ENCODE results near the gene ZFHX3.

The ZFHX3 gene

DNA sequence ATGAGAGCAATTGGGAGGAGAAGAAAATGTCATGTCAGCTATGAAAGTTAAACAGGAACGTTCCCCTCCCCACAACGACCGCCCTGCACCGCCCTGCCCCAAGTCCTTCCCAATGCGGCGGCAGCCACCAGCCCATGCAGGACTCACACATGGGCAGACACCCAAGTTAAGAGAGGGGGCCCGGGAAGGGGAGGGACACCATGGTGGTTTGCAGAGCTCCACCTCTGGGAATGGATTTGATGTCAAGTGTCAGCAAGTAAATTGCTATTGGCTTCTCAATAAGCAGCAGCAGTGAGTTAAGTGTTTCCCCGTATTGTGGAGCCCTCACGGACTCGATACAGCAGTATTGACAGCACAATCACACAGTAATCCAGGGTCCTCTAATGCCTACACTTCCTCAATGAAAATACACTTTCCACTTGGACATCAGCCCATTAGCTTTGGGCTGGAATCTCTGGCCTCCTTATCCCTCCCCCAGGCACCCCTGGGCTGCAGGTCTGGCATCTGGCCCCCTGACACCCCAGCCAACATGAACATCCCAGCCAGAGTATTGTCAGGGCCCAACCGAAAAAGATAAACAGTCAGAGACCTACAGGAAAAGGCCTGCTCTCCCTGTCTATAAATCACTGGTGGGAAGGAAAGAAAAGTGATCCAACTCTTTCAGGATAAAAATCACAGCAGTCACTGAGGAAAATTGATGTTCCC lies 22.6 kb downstream of the ZFHX3 start:
- H3K27me3 Mint-ChIP-seq, result no peaks in the 10 kb centered on the region
- no peaks in the 10 kb centered on the region for H3K36me3 Mint-ChIP-seq

DNA sequence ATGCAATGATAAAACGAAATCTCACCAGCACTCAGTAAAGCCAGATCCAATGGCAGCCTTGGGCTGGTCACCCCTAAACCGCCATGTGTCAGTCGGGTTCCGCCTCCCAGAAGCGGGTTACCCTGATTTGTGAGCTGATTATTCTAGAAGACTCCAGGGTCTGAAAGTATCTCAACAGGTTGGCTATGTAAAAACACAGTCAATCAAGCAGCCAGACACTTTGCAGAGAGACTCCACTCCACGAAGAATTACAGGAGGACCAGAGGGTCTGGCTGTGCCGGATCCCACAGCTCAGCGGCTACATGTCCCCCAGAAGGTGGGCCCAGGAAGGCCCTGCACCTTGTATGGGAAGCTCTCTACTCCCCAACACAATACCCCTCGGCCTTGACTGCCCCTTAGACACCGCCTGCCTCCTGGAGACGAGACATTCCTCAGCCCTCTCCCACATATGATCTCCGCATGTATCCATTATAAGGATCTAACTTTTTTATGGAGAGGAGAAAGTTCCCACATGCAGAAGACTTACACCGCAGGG lies 23.3 kb downstream of the ZFHX3 start:
- no peak overlapping the region for H3K4me3 Mint-ChIP-seq
- no peaks in the 10 kb centered on the region for H3K9me3 Mint-ChIP-seq
- no peaks in the 10 kb centered on the region for H3K36me3 Mint-ChIP-seq
- H3K27ac Mint-ChIP-seq, result no peak overlapping the region
- H3K4me1 Mint-ChIP-seq, result no peaks in the 10 kb centered on the region
- no peaks in the 10 kb centered on the region for H3K27me3 Mint-ChIP-seq

More for the DNA sequence above, 22.6 kb downstream of the ZFHX3 start:
- no peaks in the 10 kb centered on the region for H3K4me1 Mint-ChIP-seq
- no peaks in the 10 kb centered on the region for H3K9me3 Mint-ChIP-seq
- no peak overlapping the region for H3K4me3 Mint-ChIP-seq
- no peak overlapping the region for H3K27ac Mint-ChIP-seq

DNA sequence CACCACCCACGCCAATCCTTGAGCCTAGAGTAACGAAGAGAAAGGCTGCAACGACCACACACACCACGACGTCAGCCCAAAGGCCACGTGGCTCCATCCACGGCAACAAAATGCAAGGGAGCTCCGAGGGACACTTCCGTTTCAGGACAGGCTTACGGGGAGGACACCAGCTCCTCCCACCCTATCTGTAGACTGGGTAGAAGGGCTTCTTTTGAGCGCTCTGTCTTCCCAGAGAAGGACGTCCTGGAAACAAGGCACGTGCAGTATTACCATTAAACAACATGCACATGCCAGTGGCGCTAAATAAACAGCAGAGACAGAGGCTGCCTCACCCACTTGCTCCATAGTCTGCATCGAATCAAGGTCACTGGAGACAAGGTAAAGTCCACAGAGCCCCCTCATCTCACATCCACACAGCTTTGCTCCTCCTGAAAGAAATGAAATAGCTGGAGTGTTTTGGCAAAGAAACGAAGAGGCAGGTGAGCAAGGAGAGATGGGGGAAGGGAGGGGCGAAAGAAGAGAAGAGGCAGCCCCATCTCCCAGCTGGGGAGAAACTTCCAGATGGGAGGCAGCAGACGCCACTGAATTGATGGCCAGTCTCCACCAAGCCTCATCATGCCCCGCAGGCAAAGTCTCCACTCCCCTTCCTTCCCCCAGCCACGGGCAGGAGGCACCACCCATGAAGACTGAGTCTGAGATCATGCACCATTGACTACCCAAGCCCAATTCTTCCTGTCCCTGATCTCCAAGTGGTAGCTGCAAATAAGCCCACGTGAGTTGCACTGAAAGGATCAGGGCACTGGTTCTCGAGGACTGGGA lies 24.0 kb downstream of the ZFHX3 start:
- H3K4me3 Mint-ChIP-seq, result no peak overlapping the region
- no peaks in the 10 kb centered on the region for H3K36me3 Mint-ChIP-seq
- H3K27ac Mint-ChIP-seq, result no peak overlapping the region
- no peaks in the 10 kb centered on the region for H3K27me3 Mint-ChIP-seq
- no peaks in the 10 kb centered on the region for H3K9me3 Mint-ChIP-seq
- H3K4me1 Mint-ChIP-seq, result no peaks in the 10 kb centered on the region

DNA sequence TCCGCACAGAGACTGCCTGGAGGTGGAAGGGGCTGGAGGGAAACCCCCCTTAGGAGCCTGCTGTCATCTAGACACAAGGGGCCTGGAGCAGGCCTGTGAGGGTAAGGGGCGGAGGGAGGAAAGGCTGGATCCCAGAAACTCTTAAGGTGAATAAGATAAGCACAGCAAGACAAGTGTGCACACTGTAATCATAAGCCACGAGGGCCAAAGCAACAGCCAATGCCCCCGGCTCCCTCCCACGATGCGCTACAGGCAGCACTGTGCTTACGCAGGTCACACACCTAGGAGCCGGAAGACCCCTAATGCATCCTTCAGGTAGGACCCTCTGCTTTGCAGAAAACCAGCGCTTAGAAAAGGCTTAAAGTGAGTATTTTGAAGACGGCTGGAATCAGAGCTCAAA lies 24.6 kb downstream of the ZFHX3 start:
- Mint-ChIP-seq H3K4me3 (no peak overlapping the region), H3K27ac (no peak overlapping the region), H3K36me3 (no peaks in the 10 kb centered on the region), H3K4me1 (no peaks in the 10 kb centered on the region), H3K27me3 (no peaks in the 10 kb centered on the region), H3K9me3 (no peaks in the 10 kb centered on the region)

DNA sequence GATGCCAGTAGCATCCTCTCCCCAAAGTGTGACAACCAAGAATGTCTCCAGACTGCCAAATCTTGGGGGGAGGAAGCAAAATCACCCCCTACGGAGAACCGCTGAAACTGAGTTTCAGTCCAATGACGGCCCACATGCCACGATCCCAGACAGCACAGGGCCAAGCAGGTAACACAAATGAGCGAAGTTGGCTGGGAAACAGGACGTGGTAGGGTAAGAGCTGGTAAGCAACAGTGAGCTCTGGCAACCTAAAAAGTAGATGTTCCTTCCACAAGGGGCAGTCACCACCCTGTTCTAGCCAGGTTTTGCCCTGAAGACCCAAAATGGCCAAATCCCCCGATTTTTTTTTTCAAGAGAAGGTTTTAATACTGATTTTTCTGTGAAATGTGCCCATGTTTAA lies 25.4 kb downstream of the ZFHX3 start:
- H3K4me3 Mint-ChIP-seq, result no peak overlapping the region
- H3K4me1 Mint-ChIP-seq, result no peaks in the 10 kb centered on the region
- H3K27me3 Mint-ChIP-seq, result no peaks in the 10 kb centered on the region
- H3K9me3 Mint-ChIP-seq, result no peaks in the 10 kb centered on the region
- H3K36me3 Mint-ChIP-seq, result no peaks in the 10 kb centered on the region
- H3K27ac Mint-ChIP-seq, result no peak overlapping the region

DNA sequence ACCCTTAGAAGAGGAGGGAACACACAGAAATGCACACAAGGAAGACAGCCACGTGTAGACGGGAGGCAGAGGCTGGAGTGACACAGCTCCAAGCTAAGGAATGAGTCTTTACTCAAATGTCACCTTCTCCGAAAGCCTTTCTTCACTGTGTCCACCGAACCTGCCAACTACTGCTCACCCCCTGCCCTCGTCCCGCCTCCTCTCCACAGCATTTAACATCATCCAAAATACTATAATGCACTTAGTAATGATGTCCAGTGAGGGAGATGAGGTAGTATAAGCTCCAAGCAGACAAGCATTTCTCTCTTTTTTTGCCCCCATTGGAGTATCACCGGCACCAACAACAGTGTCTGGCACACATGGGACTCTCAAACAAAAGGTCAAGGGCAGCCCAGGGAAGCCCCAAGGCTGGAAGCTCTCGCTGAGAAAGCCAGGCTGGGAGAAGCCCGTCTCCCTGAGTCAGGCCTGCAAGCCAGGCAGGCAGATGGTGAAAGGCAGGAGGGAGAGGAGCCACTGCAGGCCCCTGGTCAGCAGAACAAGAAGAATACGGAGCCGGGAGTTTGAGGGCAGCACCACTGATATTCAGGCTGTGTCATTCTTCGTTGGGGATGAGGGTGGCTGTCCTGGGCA lies 25.9 kb downstream of the ZFHX3 start:
- Mint-ChIP-seq H3K9me3 (no peaks in the 10 kb centered on the region), H3K36me3 (no peaks in the 10 kb centered on the region), H3K4me1 (no peaks in the 10 kb centered on the region), H3K27me3 (no peaks in the 10 kb centered on the region), H3K4me3 (no peak overlapping the region), H3K27ac (no peak overlapping the region)

DNA sequence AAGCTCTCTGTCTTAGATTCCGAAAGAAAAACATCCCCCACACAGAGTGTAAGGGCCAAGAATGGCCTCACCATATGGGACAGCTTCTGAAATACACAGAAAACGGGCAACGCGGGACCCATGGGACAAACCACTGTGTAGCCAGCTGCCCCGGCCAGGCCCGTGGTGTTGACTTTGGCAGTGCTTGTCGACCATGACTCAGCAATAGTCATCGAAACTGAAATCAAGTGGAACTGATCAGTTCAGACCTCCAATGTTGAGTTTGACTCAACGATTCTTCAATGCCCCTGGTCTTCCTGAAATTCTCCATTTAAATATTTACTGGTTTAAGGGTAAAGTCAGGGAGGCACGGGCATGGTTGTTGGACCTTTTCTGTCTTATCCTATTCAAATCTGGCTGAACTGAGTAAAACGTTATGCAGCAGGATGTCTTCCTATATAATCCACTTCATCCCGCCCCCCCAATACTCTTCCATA lies 27.5 kb downstream of the ZFHX3 start:
- Mint-ChIP-seq H3K4me1 (no peaks in the 10 kb centered on the region), H3K9me3 (no peaks in the 10 kb centered on the region), H3K27me3 (no peaks in the 10 kb centered on the region), H3K36me3 (no peaks in the 10 kb centered on the region), H3K27ac (no peak overlapping the region), H3K4me3 (no peak overlapping the region)

DNA sequence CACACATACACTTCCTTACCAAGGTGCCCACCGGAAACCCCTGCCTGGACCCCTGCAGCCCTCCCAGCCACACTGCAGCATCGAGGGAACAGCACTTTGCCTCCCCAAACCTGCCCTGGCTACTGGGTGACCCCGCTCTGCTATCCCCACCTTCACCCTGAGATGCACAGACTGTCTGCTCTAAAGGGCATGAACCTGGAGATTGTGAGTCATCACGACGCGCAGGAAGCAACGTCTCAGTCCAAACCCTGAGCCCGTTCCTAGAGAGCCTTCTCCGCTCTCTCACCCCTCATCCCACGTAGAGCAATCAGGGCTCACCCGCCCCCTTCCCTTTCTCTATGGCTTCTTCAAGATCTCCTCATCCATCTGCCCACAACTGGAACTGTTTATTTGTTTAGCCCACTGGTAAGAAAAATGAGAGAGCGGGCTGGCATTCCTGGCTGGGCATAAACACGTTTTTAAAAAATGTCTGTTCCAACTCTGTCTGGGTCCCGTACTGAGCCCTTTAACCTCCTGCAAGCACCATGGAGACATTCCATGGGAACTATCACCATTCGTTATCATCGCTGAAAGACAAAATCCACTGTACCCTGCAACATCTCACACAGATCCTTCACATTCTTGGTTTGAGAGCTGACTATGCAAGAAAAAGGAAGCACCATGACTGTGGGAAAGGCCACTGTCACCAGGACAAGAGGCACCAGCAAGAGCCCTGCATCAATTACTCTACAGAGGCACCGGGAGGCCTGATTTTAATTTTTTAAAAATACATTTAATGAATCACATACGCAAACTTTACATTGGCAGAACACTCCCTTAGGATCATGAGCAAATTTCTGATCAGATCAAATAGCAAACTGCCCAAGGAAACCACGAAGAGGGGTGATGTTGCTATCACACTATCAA lies 28.2 kb downstream of the ZFHX3 start:
- Mint-ChIP-seq H3K9me3 (no peaks in the 10 kb centered on the region), H3K27me3 (no peaks in the 10 kb centered on the region)

DNA sequence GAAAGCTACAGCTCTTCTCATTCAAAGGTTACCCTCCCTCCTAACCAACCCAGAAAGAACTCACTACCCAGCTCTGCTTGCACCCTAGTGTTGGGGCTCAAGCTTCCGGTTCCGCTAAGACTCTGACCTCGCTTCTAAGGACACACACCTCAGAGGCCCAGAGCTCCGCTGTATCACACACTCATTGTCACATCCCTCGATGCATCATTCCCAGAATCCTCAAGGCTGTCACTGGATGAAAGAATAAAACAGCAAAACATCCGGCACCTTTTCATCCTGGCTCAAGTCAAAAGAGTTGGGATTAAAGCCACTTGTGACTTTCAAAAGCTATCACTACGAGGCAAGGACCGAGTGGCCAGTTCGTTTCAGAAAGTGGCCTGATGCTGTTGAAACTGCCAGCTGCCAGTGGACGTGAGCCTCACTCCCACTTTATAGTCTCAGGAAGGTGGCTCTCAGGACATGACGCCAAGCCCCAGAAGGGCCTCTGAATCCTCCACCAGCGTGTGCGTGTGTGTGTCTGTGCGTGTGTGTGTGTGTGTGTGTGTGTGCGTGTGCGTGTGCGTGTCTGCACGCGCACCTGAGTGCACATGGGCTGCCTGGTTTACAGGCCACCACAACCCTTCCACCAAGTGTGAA lies 29.0 kb downstream of the ZFHX3 start:
- no peaks in the 10 kb centered on the region for H3K27me3 Mint-ChIP-seq
- H3K27ac Mint-ChIP-seq, result no peak overlapping the region
- no peaks in the 10 kb centered on the region for H3K9me3 Mint-ChIP-seq
- no peak overlapping the region for H3K4me3 Mint-ChIP-seq
- H3K36me3 Mint-ChIP-seq, result no peaks in the 10 kb centered on the region
- no peaks in the 10 kb centered on the region for H3K4me1 Mint-ChIP-seq

More for the DNA sequence above, 28.2 kb downstream of the ZFHX3 start:
- H3K27ac Mint-ChIP-seq, result no peak overlapping the region
- H3K4me1 Mint-ChIP-seq, result no peaks in the 10 kb centered on the region
- H3K4me3 Mint-ChIP-seq, result no peak overlapping the region
- no peaks in the 10 kb centered on the region for H3K36me3 Mint-ChIP-seq

DNA sequence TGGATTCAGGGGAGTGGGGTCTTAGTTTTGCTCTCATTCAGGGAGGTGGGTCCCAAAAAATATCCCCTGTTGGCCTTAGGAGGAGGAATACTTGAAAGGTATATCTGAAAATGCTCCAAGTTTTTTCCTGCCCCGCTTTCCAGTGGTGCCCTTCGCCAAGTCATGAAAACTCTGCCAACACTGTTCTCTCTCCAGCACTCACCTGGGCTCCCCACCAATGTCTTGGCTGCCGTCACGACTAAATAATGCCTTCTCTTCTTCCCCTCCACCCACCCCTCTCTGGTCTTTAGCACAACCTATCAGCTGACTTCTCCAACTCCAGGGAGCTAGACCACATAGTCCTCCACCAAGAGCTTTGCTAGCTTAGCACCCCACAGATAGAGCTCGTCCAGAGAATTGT lies 30.6 kb downstream of the ZFHX3 start:
- no peaks in the 10 kb centered on the region for H3K36me3 Mint-ChIP-seq
- no peak overlapping the region for H3K4me3 Mint-ChIP-seq
- no peaks in the 10 kb centered on the region for H3K27me3 Mint-ChIP-seq
- H3K27ac Mint-ChIP-seq, result no peak overlapping the region
- no peaks in the 10 kb centered on the region for H3K9me3 Mint-ChIP-seq
- no peaks in the 10 kb centered on the region for H3K4me1 Mint-ChIP-seq

DNA sequence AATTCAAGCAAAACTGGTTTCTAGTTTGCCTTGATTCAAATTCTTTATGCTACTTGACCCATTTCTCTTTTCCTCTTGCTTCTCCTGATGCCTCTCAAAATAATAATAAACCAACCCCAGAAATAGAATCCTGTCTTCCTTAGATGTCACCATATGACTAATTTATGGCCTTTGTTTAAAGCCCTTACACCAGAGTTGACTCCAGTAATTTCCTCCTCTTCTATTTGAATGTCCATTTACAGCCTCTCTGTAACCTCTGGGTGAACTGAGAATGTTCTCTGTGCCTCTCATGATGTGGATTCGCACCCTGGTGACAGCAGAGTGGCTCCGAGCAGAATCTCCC lies 31.5 kb downstream of the ZFHX3 start:
- Mint-ChIP-seq H3K4me3 (no peak overlapping the region), H3K9me3 (no peaks in the 10 kb centered on the region), H3K4me1 (no peaks in the 10 kb centered on the region), H3K27me3 (no peaks in the 10 kb centered on the region), H3K36me3 (no peaks in the 10 kb centered on the region), H3K27ac (no peak overlapping the region)

DNA sequence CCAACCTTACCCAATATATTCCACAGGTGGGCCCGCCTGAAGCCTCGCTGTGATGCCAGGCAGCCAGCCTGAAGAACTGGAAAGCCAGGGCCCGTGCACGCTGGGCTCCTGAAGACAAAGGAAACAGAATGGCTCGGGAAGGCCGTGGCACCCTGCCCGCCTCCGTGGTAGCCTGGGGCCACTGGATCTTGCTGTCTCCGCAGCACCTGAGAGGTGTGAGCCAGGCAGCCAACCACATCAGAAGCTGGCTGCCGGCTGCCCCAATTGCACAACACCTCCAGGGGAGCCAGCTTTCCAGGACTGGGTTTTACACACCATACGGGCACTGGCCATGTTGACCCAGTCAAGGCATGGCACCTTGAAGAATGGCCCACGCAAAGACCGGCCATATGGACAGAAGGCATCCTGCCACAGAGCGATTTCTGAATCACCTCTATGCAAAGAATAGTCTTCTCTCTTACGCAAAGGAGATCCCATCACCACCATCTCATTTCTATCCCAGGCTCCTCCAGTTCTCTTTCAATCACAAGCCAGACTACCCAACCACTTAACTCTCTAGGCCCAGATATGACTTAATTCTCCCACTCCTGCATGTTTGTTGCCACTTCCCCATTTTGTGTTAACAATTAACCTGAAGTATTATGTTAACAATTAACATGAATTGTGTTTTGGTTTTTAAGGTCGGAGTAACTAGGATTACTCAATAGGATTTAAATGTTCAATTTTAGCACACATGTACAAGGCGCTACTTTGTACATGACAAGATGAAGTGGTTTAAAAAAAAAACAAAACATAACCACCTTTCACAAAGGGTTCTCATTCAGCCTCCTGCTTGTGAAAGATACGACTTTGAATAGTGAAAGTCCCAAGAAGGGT lies 32.1 kb downstream of the ZFHX3 start:
- Mint-ChIP-seq H3K9me3 (no peaks in the 10 kb centered on the region), H3K36me3 (no peaks in the 10 kb centered on the region), H3K4me1 (no peaks in the 10 kb centered on the region), H3K27me3 (no peaks in the 10 kb centered on the region), H3K4me3 (no peak overlapping the region), H3K27ac (no peak overlapping the region)

DNA sequence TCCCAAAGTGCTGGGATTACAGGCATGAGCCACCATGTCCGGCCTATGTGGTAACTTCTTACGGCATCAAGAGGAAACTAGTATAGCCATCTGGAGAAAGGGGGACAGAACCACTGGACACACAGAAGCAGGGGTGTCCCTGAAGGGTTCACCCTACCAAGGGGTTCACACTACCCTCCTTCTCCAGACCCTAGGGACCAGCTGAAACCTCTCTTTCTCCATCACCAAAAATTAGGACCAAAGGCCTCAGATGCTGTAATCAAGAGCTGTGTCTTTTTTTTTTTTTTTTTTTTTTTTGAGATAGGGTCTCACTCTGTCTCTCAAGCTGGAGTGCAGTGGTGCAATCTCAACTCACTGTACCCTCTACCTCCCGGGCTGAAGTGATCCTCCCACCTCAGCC lies 33.2 kb downstream of the ZFHX3 start:
- H3K9me3 Mint-ChIP-seq, result no peaks in the 10 kb centered on the region
- no peaks in the 10 kb centered on the region for H3K36me3 Mint-ChIP-seq
- no peaks in the 10 kb centered on the region for H3K4me1 Mint-ChIP-seq
- no peak overlapping the region for H3K4me3 Mint-ChIP-seq
- no peak overlapping the region for H3K27ac Mint-ChIP-seq
- no peaks in the 10 kb centered on the region for H3K27me3 Mint-ChIP-seq

DNA sequence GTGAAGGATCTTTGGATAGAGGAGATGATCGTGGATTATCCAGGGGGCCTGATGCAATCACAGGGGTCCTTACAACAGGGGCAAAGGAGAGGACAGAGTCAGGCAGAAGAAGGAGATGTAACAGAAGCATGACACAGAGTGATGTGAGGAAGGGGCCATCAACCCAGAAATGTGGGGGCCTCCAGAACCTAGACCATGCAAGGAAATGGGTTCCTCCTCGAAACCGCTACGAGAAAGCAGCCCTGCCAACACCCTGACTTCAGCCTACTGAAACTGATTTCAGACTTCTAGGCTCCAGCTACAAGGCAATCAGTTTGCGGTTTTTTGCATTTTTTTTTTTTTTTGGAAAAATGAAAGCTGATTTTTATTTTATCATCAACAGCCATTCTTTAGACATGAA lies 34.0 kb downstream of the ZFHX3 start:
- no peak overlapping the region for H3K4me3 Mint-ChIP-seq
- H3K27me3 Mint-ChIP-seq, result no peaks in the 10 kb centered on the region
- H3K36me3 Mint-ChIP-seq, result no peaks in the 10 kb centered on the region
- H3K9me3 Mint-ChIP-seq, result no peaks in the 10 kb centered on the region
- no peak overlapping the region for H3K27ac Mint-ChIP-seq
- H3K4me1 Mint-ChIP-seq, result no peaks in the 10 kb centered on the region
